Right lobe of liver (tissue), 6 donors: ENCODE measurements around the gene SLF2. TPM values are rescaled to one million over a fixed set of nuclear protein-coding genes. Genes with fewer than 3 reads are reported as not detected.

Experiments
- ATAC-seq, 4 donors: fragments of 200-7000 bp; cut with Tn5 transposase; one replicate each; pipeline ENCODE4 v1.9.1; 2020; ENCODE audit warnings: mild to moderate bottlenecking in 4 of 4, moderate library complexity in 4 of 4
- DNase-seq, 3 donors: peaks; one replicate each; pipeline ENCODE4 v3.0.0-alpha.2; 2020
- H3K27ac ChIP-seq, 3 donors: fragments of 200-600 bp; one replicate each; pipeline ENCODE4 v1.8.0; 2022
- H3K27me3 ChIP-seq, 2 donors: fragments of 200-600 bp; one replicate each; pipeline ENCODE4 v1.8.0; 2022
- H3K36me3 ChIP-seq, 4 donors: fragments of 200-600 bp; sonication (generic) in 1 of 4; one replicate each; pipeline versions ENCODE4 v1.5.1 to v1.8.0; 2017 to 2022; ENCODE audit warnings: control low read depth in 1 of 4
- H3K4me1 ChIP-seq, 4 donors: fragments of 200-600 bp; sonication (generic) in 1 of 4; one replicate each; pipeline versions ENCODE4 v1.5.1 to v1.8.0; 2017 to 2022; ENCODE audit warnings: control low read depth in 1 of 4
- H3K4me3 ChIP-seq, 3 donors: fragments of 200-600 bp; one replicate each; pipeline ENCODE4 v1.8.0; 2022
- H3K9me3 ChIP-seq, 4 donors: fragments of 200-600 bp; sonication (generic) in 1 of 4; one replicate each; pipeline versions ENCODE4 v1.5.1 to v1.8.0; 2017 to 2022; ENCODE audit warnings: control low read depth in 1 of 4
- POLR2A ChIP-seq: fragments of 450-650 bp; IDR thresholded peaks from one replicate; pipeline ENCODE4 v1.6.1; 2017; ENCODE audit warnings: antibody characterized with exemption, mild to moderate bottlenecking
- WGBS: methylation state at CpG from one replicate; pipeline ENCODE4 v1.1.6; 2018; ENCODE audit warnings: low coverage, low lambda C conversion rate; ENCODE audit not compliant: insufficient coverage; ENCODE audit errors: missing lambda C conversion rate; 5-methylcytosine and 5-hydroxymethylcytosine counted together
- intact Hi-C, 2 donors: fragments of 100-400 bp; cut with DNase I; formaldehyde crosslinking; loops; one replicate each; pipeline versions ENCODE4 v1.11.2 to v1.14.1; 2022
- total RNA-seq, 6 experiments: library from RNA; depleted of rRNA in 2 of 6; stranded (reverse); fragments of >200 nt in 2 of 6; fragmentation: NEBNext Ultra II Directional in 3 of 6; extraction: Animal tissue kit (Norgen Biotek cat#: 25700) in 3 of 6; gene quantifications; one replicate each; pipeline versions ENCODE4 v1.1.0 to v1.2.4, GENCODE V29; 2016 to 2023
- TF ChIP-seq, protein P1 (sequence below), 4 donors: fragments of 200-600 bp in 3 of 4; fragments of 450-650 bp in 1 of 4; IDR thresholded peaks; one replicate each; pipeline versions ENCODE4 v1.5.1 to v1.8.0; 2016 to 2022; ENCODE audit warnings: antibody characterized with exemption in 4 of 4, mild to moderate bottlenecking in 2 of 4
- donor health status: DM: no; HTN: yes; CAD: no.
- donor health status: DM: no; HTN: no; CAD: no.
- donor health status: DM: no; HTN: no; CAD: no.
- donor health status: DM: no; HTN: yes; CAD: no.
- donor health status: DM: no; HTN: yes; CAD: no.

SLF2 gene
- total RNA-seq, 6 experiments from 2014 or later, result 7.1 to 14.2 (median 10.0) TPM

DNA sequence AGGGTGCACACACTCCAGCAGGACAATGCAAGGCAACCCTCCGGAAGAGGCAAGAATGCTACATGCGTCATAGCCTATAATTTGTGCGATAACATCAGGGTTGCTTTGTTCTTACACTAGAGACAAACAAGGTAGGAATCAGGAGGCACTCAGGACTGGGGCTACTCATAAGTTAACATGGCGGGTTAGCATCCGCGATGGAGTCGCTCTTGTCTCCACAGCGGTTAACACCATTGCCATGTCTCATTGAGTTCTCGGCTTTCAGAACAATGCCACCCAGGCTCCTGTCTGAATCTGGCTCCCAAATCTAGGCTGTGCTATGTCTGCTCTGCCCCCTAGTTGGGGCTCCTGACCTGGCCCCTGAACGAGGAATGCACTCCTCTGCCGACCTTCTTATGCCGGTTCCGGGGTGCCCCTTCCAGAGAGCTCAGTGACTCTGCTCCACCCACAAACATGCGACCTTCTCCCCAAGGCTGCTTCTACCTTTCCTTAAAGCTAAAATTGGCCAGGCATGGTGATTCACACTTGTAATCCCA, 24.9 kb upstream of the SLF2 start:
- no peak overlapping the region for H3K4me3 ChIP-seq
- no peak for TF ChIP-seq POLR2A
- TF ChIP-seq, protein P1, sequence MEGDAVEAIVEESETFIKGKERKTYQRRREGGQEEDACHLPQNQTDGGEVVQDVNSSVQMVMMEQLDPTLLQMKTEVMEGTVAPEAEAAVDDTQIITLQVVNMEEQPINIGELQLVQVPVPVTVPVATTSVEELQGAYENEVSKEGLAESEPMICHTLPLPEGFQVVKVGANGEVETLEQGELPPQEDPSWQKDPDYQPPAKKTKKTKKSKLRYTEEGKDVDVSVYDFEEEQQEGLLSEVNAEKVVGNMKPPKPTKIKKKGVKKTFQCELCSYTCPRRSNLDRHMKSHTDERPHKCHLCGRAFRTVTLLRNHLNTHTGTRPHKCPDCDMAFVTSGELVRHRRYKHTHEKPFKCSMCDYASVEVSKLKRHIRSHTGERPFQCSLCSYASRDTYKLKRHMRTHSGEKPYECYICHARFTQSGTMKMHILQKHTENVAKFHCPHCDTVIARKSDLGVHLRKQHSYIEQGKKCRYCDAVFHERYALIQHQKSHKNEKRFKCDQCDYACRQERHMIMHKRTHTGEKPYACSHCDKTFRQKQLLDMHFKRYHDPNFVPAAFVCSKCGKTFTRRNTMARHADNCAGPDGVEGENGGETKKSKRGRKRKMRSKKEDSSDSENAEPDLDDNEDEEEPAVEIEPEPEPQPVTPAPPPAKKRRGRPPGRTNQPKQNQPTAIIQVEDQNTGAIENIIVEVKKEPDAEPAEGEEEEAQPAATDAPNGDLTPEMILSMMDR (IDR thresholded peaks at IDR 0.05), result no peak
- H3K9me3 ChIP-seq, result no peaks in the 10 kb centered on the region
- no peak for ATAC-seq
- no peak overlapping the region for H3K27ac ChIP-seq
- H3K27me3 ChIP-seq, result no peaks in the 10 kb centered on the region
- no peaks in the 10 kb centered on the region for H3K4me1 ChIP-seq
- no peaks in the 10 kb centered on the region for H3K36me3 ChIP-seq
- intact Hi-C loops, result no loop called here
- WGBS, result 71% methylated on average over 5 of the region's 14 CpGs
- peak in 1 of 3 donors; percentile 14 for DNase-seq

DNA sequence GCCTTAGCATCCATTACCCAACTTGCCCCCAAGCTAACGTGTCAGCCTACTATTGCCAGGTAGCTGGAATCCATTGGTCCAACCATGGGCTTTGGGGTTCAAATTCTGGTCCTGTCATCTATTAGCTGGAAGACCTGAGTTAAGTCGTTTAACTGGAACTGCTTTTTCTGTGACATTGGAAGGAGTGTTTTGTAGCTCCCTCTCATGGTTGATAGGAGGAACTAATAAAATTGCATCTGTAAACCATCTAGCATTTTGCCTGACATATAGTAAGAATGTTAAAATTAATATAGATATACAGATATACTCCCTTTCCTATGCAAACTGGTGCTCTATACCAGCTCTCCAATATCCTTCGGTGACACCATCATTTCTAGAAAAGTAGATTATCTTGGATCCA, 23.8 kb upstream of the SLF2 start:
- Histone ChIP-seq H3K4me1 (no peaks in the 10 kb centered on the region), H3K27me3 (no peaks in the 10 kb centered on the region), H3K9me3 (no peaks in the 10 kb centered on the region), H3K36me3 (no peaks in the 10 kb centered on the region), H3K4me3 (no peak overlapping the region), H3K27ac (no peak overlapping the region)
- WGBS, result 50% methylated on average over 3 of the region's 3 CpGs
- no peak for DNase-seq
- no peak for ATAC-seq
- intact Hi-C loops, result no loop called here
- no peak for TF ChIP-seq POLR2A
- TF ChIP-seq, protein P1 (IDR thresholded peaks at IDR 0.05), result peak in 3 of 4 donors; percentile 15 to 34 (median 16)

DNA sequence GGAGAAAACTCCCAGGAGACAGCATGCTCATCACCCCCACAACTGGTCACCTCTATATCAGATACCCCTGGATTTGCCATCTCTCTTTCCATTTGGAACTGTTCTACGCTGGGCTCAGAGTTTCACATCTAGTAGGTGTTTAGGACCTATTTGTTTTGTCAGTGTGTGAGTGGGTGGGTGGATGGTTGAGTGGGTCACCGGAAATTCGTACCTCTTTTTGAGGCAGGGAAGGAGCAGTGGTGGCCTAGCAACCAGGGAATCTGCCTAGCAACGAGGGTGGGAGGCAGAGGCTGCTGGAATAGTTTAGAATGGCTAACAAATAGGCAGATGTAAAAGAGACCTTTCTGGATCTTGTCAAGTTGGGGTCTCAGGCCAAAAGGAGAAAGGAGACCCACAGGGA, 23.2 kb upstream of the SLF2 start:
- H3K27me3 ChIP-seq, result no peaks in the 10 kb centered on the region
- no peak overlapping the region for H3K4me3 ChIP-seq
- no peaks in the 10 kb centered on the region for H3K9me3 ChIP-seq
- intact Hi-C loops, result no loop called here
- WGBS, result 35% methylated on average over 4 of the region's 4 CpGs
- no peaks in the 10 kb centered on the region for H3K4me1 ChIP-seq
- DNase-seq (peak in 1 of 3 donors; percentile 16), ATAC-seq (no peak)
- no peak overlapping the region for H3K27ac ChIP-seq
- TF ChIP-seq, protein P1 (IDR thresholded peaks at IDR 0.05), result no peak
- TF ChIP-seq POLR2A, result no peak
- no peaks in the 10 kb centered on the region for H3K36me3 ChIP-seq

DNA sequence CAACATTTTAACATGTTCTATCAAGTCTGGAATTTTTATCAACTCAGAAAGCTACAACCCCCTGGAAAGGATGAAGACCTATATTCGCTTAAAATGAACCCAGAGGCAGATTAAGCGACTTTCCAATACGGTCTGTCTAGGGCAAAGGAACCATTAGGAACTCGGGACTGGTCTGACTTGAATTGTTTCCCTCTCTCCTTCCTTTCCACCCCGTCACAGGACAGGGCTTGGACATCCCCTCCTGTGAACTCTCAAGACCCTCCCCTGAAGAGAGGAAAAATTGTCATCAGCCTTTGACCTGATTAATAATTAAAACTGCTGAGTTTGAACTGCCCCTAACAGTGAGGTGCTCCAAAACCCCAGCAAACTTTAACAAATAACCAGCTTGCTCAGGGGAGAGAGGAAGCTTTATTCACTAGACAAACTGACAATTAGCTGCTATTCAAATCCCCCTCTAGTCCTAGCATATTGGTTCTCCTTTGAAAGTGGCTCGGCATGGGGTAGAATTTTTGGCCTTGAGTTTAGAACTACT, 22.6 kb upstream of the SLF2 start:
- intact Hi-C loops, result no loop called here
- TF ChIP-seq, protein P1 (IDR thresholded peaks at IDR 0.05), result no peak
- no peaks in the 10 kb centered on the region for H3K36me3 ChIP-seq
- 51% methylated on average over 6 of the region's 6 CpGs for WGBS
- H3K4me3 ChIP-seq, result no peak overlapping the region
- DNase-seq (no peak), ATAC-seq (no peak)
- no peaks in the 10 kb centered on the region for H3K4me1 ChIP-seq
- no peaks in the 10 kb centered on the region for H3K27me3 ChIP-seq
- no peaks in the 10 kb centered on the region for H3K9me3 ChIP-seq
- H3K27ac ChIP-seq, result no peak overlapping the region
